ENCODE measurements around the gene RPRML. TPM values are rescaled to one million over a fixed set of nuclear protein-coding genes. Genes with fewer than 3 reads are reported as not detected.

Gene RPRML
- total RNA-seq, 1 donor from 2014 or later = 0.38 TPM

- DNase-seq (no peak), ATAC-seq (no peak)
- H3K4me3 ChIP-seq = no peak overlapping the region
- no peaks in the 10 kb centered on the region for H3K27me3 ChIP-seq
- no peaks in the 10 kb centered on the region for H3K4me1 ChIP-seq
- intact Hi-C loops (cut with DNase I) = no loop called here
- no peaks in the 10 kb centered on the region for H3K9me3 ChIP-seq
- no peak overlapping the region for H3K27ac ChIP-seq
- no peak for TF ChIP-seq CTCF (IDR thresholded peaks at IDR 0.05)
- no peaks in the 10 kb centered on the region for H3K36me3 ChIP-seq
These were observed 27.3 kb downstream of the RPRML start for GRCh38 chr17:46951706-46952105.

DNA sequence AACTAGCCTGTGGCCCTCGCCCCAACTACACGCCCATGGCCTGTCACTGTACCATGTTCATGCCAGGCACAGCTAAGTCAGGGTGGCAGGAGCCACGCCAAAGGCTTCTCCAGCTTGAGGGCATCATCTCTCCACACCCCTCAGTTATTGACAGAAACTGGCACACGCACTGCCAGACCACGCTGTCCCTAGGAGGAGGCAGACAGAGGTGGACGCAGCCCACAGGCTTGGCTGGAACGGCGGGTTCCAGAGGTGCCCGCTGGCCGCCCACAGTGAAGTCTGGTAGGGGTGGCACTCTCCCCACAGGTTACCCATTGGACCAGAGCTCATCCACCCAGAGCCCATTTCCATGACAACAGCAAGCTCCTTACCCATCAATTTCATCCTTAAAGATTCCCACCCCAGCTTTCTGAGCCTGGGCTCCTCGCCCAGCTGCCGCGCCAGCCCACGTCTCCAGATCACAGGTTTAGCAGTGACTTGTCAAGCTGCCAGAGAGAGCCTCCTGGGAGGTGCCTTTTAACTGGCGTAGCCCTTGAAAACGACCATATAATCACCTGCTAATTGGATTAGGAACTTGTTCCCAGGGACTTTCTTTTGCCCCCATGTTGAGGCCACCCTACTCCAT, 27.9 kb downstream of the RPRML start:
- DNase-seq (no peak), ATAC-seq (peak; percentile 26)
- H3K4me1 ChIP-seq = no peaks in the 10 kb centered on the region
- no peaks in the 10 kb centered on the region for H3K36me3 ChIP-seq
- no peaks in the 10 kb centered on the region for H3K9me3 ChIP-seq
- H3K27ac ChIP-seq = no peak overlapping the region
- TF ChIP-seq CTCF (IDR thresholded peaks at IDR 0.05) = no peak
- no peaks in the 10 kb centered on the region for H3K27me3 ChIP-seq
- no peak overlapping the region for H3K4me3 ChIP-seq
- intact Hi-C loops (cut with DNase I) = no loop called here

DNA sequence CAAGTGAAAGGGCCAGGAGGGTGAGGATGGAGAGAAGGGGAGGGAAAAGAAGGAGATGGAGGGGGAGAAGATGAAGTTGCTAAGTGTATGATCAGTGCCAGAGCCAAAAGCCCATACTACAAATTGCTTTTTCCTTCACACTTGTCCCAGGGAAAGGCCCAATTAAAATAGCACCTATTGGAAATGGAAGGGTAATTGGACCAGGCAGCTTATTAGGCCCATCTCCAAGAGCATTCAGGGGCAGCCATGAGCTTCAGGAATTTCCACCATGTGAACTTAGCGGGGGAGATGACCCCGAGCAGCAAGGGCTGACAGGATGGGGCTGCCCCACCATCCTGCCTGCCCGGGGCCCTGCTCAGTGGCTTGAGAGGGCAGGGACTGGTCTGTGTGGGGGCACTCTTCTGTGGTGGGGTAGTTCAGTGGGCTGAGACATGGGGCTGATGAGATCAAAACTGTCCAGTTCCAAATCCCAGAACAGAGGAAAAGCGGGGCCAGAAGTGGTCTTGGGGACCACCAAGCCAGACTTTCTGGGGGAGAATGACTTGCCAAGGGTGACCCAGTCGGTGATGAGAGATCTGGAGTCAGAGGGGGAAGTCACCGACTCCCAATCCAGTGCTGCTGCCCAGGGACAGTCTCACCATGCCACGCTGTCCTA, 28.6 kb downstream of the RPRML start:
- no peak overlapping the region for H3K27ac ChIP-seq
- no peaks in the 10 kb centered on the region for H3K4me1 ChIP-seq
- no peaks in the 10 kb centered on the region for H3K27me3 ChIP-seq
- TF ChIP-seq CTCF (IDR thresholded peaks at IDR 0.05) = no peak
- no peaks in the 10 kb centered on the region for H3K9me3 ChIP-seq
- DNase-seq (no peak), ATAC-seq (peak; percentile 33)
- intact Hi-C loops (cut with DNase I) = no loop called here
- no peaks in the 10 kb centered on the region for H3K36me3 ChIP-seq
- H3K4me3 ChIP-seq = no peak overlapping the region

DNA sequence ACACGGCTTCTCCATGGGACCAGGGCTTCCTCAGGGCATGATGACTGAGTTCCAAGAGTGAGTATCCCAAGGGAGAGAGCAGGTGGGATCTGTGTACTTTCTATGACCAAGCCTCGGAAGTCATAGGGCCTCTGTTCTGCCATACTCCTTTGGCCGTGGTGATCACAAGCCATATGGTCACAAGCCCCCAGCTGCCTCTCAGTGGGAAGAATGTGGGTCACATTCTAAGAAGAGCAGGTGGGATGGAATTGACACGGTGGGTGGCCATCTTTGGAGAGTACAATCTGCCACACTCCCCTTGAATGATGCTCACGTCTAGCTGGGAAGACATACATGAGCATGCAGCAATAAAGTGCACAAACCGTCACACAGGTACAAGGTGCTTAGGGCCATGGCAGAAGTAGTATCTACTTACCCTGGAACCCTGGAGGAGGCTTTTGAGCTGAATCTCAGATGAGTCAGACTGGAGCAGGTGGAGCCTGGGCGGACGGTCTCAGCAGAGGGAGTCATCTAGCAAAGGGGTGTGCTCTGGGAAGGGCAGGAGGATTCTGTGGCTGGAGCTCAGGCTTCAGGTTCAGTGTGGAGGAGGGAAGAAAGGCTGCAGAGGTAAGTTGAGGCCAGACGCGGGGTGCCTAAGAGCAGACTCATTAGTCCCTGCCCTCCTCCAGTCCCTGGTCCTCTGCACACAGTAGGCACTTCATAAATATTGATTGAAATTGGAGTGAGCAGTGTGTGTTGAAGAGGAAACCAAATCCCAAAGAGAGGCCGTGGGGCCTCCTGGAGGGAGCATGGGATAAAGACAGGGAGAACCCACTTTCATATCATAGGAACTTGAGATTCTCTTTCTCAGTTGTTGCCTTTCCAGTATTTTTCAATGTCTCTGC, 29.5 kb downstream of the RPRML start:
- Histone ChIP-seq H3K4me3 (no peak overlapping the region), H3K27me3 (no peaks in the 10 kb centered on the region), H3K9me3 (no peaks in the 10 kb centered on the region), H3K4me1 (no peaks in the 10 kb centered on the region), H3K36me3 (no peaks in the 10 kb centered on the region), H3K27ac (no peak overlapping the region)
- intact Hi-C loops (cut with DNase I) = loop anchor here (10.0 kb wide), 1 partner anchor 105 kb away; no protein-coding TSS in a partner anchor
- no peak for TF ChIP-seq CTCF (IDR thresholded peaks at IDR 0.05)
- DNase-seq (no peak), ATAC-seq (no peak)

DNA sequence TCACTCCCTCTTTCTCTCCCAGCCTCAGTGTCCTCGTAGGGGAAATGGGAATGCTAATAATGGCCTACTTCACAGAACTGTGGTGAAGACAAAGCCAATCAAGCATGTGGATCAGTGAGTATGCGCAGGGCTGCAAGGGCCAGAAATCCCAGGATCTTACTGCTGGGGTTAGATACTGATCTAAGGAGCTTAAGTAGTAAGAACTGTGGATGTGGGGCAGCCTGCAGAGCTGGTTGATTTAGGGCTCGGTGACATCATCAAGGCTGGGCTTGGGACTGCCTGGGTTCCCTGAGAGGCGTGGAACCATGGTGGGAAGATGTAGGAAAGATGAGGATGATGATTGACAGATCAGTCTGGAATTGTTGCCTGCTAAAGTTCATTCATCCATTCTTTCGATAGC, 30.5 kb downstream of the RPRML start:
- Histone ChIP-seq H3K27ac (no peak overlapping the region), H3K4me1 (peaks cover 8% of the 10 kb centered on the region), H3K27me3 (no peaks in the 10 kb centered on the region), H3K9me3 (no peaks in the 10 kb centered on the region), H3K4me3 (no peak overlapping the region), H3K36me3 (no peaks in the 10 kb centered on the region)
- intact Hi-C loops (cut with DNase I) = loop anchor here (10.0 kb wide), 1 partner anchor 104 kb away; no protein-coding TSS in a partner anchor
- ATAC-seq (no peak), DNase-seq (no peak)
- no peak for TF ChIP-seq CTCF (IDR thresholded peaks at IDR 0.05)

Data from upper lobe of right lung (tissue), 1 donor.